ENCODE measurements around the gene IL17C. TPM values are rescaled to one million over a fixed set of nuclear protein-coding genes. Genes with fewer than 3 reads are reported as not detected.

Gene IL17C
- total RNA-seq, 8 experiments from 2014 or later, result 0.16 to 1.2 (median 0.41) TPM; not detected in 3

Other genes with a start within 250 kb of the IL17C start
- 1 to 10 TPM; 1.4 to 3.4 (median 2.7) TPM for gene ZFPM1, start 185.3 kb upstream of the IL17C start, total RNA-seq
- 10 to 100 TPM; 13.9 to 36.9 (median 18.4) TPM for gene ZC3H18, start 68.2 kb upstream of the IL17C start, total RNA-seq
- 100 to 1,000 TPM in 2 of 8 experiments, 10 to 100 TPM in 2, 1 to 10 TPM in 4; 3.0 to 203 (median 10.3) TPM for gene CYBA, start 12.5 kb downstream of the IL17C start, total RNA-seq
- gene MVD, start 24.5 kb downstream of the IL17C start, total RNA-seq, result 100 to 1,000 TPM in 2 of 8 experiments, 10 to 100 TPM in 6; 41.7 to 108 (median 88.2) TPM
- 1 to 10 TPM; 1.3 to 4.3 (median 2.4) TPM for gene SNAI3, start 47.9 kb downstream of the IL17C start, total RNA-seq
- gene RNF166, start 67.8 kb downstream of the IL17C start, total RNA-seq, result 10 to 100 TPM in 6 of 8 experiments, 1 to 10 TPM in 2; 6.1 to 15.9 (median 13.0) TPM
- 10 to 100 TPM; 10.5 to 24.1 (median 17.1) TPM for gene CTU2, start 67.9 kb downstream of the IL17C start, total RNA-seq
- 100 to 1,000 TPM in 3 of 8 experiments, 10 to 100 TPM in 1, 1 to 10 TPM in 4; 2.2 to 163 (median 22.9) TPM for gene PIEZO1, start 146.6 kb downstream of the IL17C start, total RNA-seq
- 10 to 100 TPM in 3 of 8 experiments, 1 to 10 TPM in 4, under 1 TPM in 1; 0.71 to 18.2 (median 3.9) TPM for gene CDT1, start 165.2 kb downstream of the IL17C start, total RNA-seq
- gene APRT, start 173.4 kb downstream of the IL17C start, total RNA-seq, result 100 to 1,000 TPM in 3 of 8 experiments, 10 to 100 TPM in 5; 30.2 to 241 (median 65.9) TPM
- 10 to 100 TPM in 5 of 8 experiments, 1 to 10 TPM in 3; 4.9 to 45.6 (median 17.4) TPM for gene GALNS, start 218.4 kb downstream of the IL17C start, total RNA-seq
- 10 to 100 TPM; 31.5 to 93.6 (median 52.3) TPM for gene TRAPPC2L, start 218.6 kb downstream of the IL17C start, total RNA-seq
- gene PABPN1L, start 228.1 kb downstream of the IL17C start, total RNA-seq, result under 1 TPM in 4 of 8 experiments, not detected in 4; 0.14 to 0.80 (median 0.48) TPM

Data from motor neuron (in vitro differentiated cells).